Measurements from ENCODE around the gene AGAP5. TPM values are rescaled to one million over a fixed set of nuclear protein-coding genes. Genes with fewer than 3 reads are reported as not detected.

The AGAP5 gene
- total and polyA plus RNA-seq, 2 experiments from 2014 or later, result 3.1 to 7.3 TPM

GRCh38 chr10:73643362-73643761 lies 54.5 kb downstream of the AGAP5 start:
- H3K36me3 ChIP-seq, result no peaks in the 10 kb centered on the region
- no peak for DNase-seq (ENCODE audit: low read depth in 1 of 2, low spot score in 1 of 2)
- no peak for TF ChIP-seq CTCF (IDR thresholded peaks at IDR 0.05; ENCODE audit: low read depth, low read length)
- H3K27ac ChIP-seq, result no peak overlapping the region
- H3K4me1 ChIP-seq (ENCODE audit: low read depth), result peaks cover 38% of the 10 kb centered on the region
- H3K27me3 ChIP-seq, result no peaks in the 10 kb centered on the region
- no peaks in the 10 kb centered on the region for H3K9me3 ChIP-seq (ENCODE audit: low read depth)
- H3K4me3 ChIP-seq, result no peak overlapping the region

GRCh38 chr10:73641328-73642060 lies 56.4 kb downstream of the AGAP5 start, which contains the start of gene MYOZ1:
Gene MYOZ1, minus strand, starts transcription at chr10:73641474. Its CDS starts 1,457 bp downstream, at chr10:73640017.
- no peaks in the 10 kb centered on the region for H3K36me3 ChIP-seq
- TF ChIP-seq CTCF (IDR thresholded peaks at IDR 0.05; ENCODE audit: low read depth, low read length), result no peak
- no peaks in the 10 kb centered on the region for H3K27me3 ChIP-seq
- DNase-seq (ENCODE audit: low read depth in 1 of 2, low spot score in 1 of 2), result peak; percentile 4 to 22
- H3K9me3 ChIP-seq (ENCODE audit: low read depth), result no peaks in the 10 kb centered on the region
- H3K4me1 ChIP-seq (ENCODE audit: low read depth), result peaks cover 29% of the 10 kb centered on the region
- peak within 1 kb of the TSS; percentile 80 for H3K27ac ChIP-seq
- no peak within 1 kb of the TSS for H3K4me3 ChIP-seq

DNA sequence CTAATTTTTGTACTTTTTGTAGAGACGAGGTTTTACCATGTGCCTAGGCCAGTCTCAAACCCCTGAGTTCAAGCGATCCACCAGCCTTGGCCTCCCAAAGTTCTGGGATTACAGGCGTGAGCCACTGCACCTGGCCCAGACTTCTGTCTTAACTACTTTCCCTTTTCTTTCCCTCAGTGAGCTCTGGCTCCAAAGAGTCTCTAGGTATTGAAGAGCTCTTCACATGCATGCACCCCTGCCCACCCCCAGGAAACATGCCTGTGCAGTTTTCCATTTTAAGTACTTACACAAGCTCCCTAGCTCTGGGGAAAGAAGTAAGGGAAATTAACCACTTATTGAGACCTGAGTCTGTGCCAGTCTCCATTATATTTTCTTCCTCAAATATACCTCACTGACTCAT lies 58.6 kb downstream of the AGAP5 start:
- peaks cover 21% of the 10 kb centered on the region for H3K4me1 ChIP-seq (ENCODE audit: low read depth)
- no peak overlapping the region for H3K4me3 ChIP-seq
- H3K9me3 ChIP-seq (ENCODE audit: low read depth), result no peaks in the 10 kb centered on the region
- H3K36me3 ChIP-seq, result no peaks in the 10 kb centered on the region
- no peaks in the 10 kb centered on the region for H3K27me3 ChIP-seq
- DNase-seq (ENCODE audit: low read depth in 1 of 2, low spot score in 1 of 2), result no peak
- no peak overlapping the region for H3K27ac ChIP-seq
- no peak for TF ChIP-seq CTCF (IDR thresholded peaks at IDR 0.05; ENCODE audit: low read depth, low read length)

GRCh38 chr10:73635781-73636180 lies 62.1 kb downstream of the AGAP5 start:
- no peaks in the 10 kb centered on the region for H3K27me3 ChIP-seq
- no peak overlapping the region for H3K27ac ChIP-seq
- H3K4me1 ChIP-seq (ENCODE audit: low read depth), result peaks cover 10% of the 10 kb centered on the region
- no peak for DNase-seq (ENCODE audit: low read depth in 1 of 2, low spot score in 1 of 2)
- no peak for TF ChIP-seq CTCF (IDR thresholded peaks at IDR 0.05; ENCODE audit: low read depth, low read length)
- no peaks in the 10 kb centered on the region for H3K36me3 ChIP-seq
- H3K9me3 ChIP-seq (ENCODE audit: low read depth), result no peaks in the 10 kb centered on the region
- H3K4me3 ChIP-seq, result no peak overlapping the region

GRCh38 chr10:73634421-73634820 lies 63.5 kb downstream of the AGAP5 start:
- Histone ChIP-seq H3K9me3 (ENCODE audit: low read depth) (no peaks in the 10 kb centered on the region), H3K4me1 (ENCODE audit: low read depth) (peaks cover 8% of the 10 kb centered on the region), H3K27me3 (no peaks in the 10 kb centered on the region), H3K36me3 (no peaks in the 10 kb centered on the region), H3K4me3 (no peak overlapping the region), H3K27ac (no peak overlapping the region)
- DNase-seq (ENCODE audit: low read depth in 1 of 2, low spot score in 1 of 2), result no peak
- TF ChIP-seq CTCF (IDR thresholded peaks at IDR 0.05; ENCODE audit: low read depth, low read length), result no peak

All from cardiac muscle cell (in vitro differentiated cells and primary cell).